GM12892 (cell line): ENCODE results near the gene PHF21A.

Source experiments
- DNase-seq: peaks from one replicate; pipeline ENCODE4 v3.0.0; 2011; ENCODE audit not compliant: insufficient read length
- FAIRE-seq: peaks from 2 replicates; lab custom pipeline; 2011; peaks lifted over from hg19 to GRCh38; lab: Jason Lieb, UNC
- POLR2A ChIP-seq: IDR thresholded peaks from 2 replicates; pipeline ENCODE4 v1.6.1; 2011; ENCODE audit warnings: low read depth, low read length, control low read depth
- POLR2AphosphoS5 ChIP-seq: IDR thresholded peaks from 2 replicates; pipeline ENCODE4 v1.6.1; 2011; ENCODE audit warnings: low read depth, low read length, control low read depth
- TAF1 ChIP-seq: IDR thresholded peaks from 2 replicates; pipeline ENCODE4 v1.6.1; 2011; ENCODE audit warnings: low read depth, mild to moderate bottlenecking, control low read depth, low read length, borderline replicate concordance

The PHF21A gene

DNA sequence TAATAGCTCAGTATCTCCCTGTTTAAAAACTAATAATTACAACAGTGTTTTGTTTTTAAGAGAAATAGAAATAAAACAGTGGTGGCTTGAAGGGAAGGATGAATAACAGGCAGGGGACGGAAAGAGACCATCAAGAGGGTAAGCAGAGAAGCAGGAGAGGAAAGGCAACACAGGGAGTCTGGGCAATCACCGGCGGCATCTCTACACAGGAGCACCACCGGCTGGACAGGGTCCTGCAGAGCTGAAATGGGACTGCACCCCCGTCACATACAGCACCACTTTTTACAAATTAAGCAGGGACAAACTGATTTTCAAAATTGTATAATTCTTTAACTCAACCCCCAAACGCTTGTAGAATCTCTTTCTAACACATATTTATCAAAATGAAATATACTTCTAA, 18.4 kb downstream of the PHF21A start:
- no peak for TF ChIP-seq TAF1
- no peak for TF ChIP-seq POLR2A
- TF ChIP-seq POLR2AphosphoS5, result no peak
- FAIRE-seq (peak; percentile 57), DNase-seq (no peak)

DNA sequence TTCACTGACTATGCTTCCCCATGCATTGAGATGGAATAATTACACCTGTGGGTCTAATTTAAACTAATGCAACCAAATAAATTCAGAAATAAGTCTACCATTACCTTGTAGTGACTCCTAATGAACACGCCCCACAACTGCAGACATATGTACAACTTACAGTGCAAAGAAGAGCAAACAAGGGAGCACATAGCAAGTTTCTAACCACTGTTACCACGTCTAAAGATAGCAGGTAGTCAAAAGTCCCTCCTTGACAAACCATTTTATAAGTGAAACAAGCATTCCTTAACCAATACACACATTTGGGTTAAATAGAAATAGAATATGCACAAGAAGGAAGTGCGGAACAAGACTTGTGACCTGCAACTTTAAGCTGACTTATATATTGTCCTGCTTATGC, 20.6 kb downstream of the PHF21A start:
- peak; percentile 97 for FAIRE-seq
- TF ChIP-seq POLR2AphosphoS5, result no peak
- no peak for TF ChIP-seq TAF1
- TF ChIP-seq POLR2A, result no peak

DNA sequence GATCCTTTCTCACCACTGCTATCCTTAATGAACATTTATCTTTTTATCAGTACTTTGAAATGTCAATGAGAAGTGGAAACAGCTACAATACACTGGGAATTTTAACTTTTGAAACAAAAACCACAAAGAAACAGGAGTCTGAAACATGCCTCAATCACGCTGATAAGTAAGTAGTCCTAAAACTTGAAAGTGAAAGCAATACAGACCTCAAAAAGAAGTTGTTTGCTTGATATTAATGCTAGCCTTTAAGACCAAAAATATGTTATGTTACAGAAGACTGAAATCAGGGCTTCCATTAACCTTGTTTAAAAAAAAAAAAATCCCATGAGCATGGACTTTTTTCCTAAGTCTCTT, 21.3 kb downstream of the PHF21A start:
- TF ChIP-seq POLR2AphosphoS5, result no peak
- no peak for TF ChIP-seq POLR2A
- TF ChIP-seq TAF1, result no peak
- DNase-seq, result no peak
- FAIRE-seq, result no peak

More for the DNA sequence above, 20.6 kb downstream of the PHF21A start:
- DNase-seq, result no peak

DNA sequence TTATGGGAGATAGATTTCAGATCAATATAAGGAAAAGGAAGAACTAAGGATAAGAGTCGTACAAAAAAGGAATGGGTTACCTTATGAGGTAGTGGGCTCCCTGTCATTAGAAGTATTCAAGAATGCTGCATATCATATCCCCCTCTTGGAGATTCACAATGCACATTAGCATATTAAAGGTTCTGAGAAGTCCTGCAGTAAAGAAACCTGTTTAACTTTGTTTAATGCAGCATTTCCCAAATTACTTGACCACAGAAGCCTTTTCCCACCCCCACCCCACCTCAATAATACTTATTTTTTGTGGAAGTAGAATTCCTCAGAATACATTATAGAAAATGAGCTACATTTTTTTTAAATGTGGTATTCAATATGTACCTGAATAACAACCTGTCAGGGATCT, 30.9 kb downstream of the PHF21A start:
- no peak for TF ChIP-seq POLR2AphosphoS5
- no peak for FAIRE-seq
- DNase-seq, result no peak

DNA sequence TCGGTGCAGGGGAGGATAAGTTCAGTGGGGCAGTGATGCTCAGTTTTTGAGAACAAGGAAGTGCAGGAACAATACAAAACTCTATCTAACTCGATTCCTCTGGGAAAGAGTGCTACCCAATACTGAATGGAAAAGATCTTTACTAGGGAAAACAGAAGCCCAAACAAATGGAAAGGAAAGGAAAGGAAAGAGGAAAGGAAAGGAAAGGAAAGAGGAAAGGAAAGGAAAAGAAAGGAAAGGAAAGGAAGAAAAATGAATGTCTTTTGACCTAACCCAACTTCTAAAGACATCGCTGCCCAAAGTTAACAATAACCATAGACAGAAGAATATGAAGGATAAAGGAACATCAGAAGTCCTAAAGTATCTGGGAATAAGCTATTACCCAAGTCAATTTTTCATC, 41.6 kb downstream of the PHF21A start:
- DNase-seq (no peak), FAIRE-seq (no peak)
- TF ChIP-seq POLR2A (no peak), POLR2AphosphoS5 (no peak), TAF1 (no peak)

DNA sequence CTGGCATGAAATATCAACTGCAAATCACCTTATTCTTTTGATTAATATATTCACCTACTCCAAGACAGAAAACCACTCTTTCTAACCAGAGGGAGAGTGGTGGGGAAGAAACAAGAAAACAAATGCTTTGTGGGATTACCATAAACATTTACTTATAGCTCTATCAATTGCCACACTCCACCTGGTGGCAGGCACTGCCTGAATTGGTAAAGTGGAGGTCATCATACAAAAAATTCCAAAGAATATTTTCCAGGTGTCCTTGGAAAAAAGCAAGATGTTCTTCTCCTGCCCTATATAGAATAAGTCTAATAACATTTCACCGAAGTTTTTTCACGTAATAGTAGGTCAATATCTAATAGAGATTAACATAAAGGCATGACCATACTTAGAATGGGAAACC, 45.3 kb downstream of the PHF21A start:
- FAIRE-seq (no peak), DNase-seq (no peak)
- TF ChIP-seq POLR2AphosphoS5 (no peak), TAF1 (no peak), POLR2A (no peak)

DNA sequence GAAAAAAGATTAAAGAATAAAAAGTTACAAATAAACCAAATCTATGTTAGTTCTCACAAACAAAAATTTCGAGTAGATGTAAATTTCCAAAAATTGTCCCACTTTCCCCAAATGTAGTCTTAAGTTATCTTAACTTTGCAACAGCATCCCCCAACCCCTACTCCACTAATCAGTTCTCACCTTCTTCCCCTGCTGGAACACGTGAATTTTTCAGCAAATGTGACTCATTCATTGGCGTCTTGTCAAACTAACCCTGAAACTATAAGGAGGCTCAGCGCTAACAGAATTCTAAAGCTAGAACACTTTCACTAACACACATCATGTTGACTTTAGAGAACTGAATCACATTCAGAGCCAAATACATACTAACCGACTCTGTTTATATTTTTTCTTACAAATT, 46.1 kb downstream of the PHF21A start:
- no peak for FAIRE-seq
- no peak for TF ChIP-seq POLR2AphosphoS5
- no peak for TF ChIP-seq POLR2A
- TF ChIP-seq TAF1, result no peak
- no peak for DNase-seq

DNA sequence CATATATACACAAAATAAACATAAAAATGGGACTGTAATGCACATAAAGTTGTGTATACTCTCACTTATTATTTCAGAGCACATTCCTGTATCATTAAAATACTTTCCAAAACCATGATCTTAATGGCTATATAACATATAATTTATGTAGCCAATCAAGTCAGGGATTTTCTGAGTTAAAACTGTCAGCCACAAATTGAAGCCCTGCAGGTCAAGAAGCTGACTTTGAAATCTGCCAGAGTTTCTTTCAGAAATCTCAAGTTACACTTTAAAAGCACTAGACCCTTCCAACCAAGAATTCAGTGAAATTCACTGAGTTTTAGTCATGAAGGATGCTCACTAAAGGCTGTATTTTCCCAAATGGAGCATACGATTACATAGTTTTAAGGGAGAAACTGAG, 47.6 kb downstream of the PHF21A start:
- FAIRE-seq (no peak), DNase-seq (no peak)
- TF ChIP-seq TAF1 (no peak), POLR2A (no peak), POLR2AphosphoS5 (no peak)

DNA sequence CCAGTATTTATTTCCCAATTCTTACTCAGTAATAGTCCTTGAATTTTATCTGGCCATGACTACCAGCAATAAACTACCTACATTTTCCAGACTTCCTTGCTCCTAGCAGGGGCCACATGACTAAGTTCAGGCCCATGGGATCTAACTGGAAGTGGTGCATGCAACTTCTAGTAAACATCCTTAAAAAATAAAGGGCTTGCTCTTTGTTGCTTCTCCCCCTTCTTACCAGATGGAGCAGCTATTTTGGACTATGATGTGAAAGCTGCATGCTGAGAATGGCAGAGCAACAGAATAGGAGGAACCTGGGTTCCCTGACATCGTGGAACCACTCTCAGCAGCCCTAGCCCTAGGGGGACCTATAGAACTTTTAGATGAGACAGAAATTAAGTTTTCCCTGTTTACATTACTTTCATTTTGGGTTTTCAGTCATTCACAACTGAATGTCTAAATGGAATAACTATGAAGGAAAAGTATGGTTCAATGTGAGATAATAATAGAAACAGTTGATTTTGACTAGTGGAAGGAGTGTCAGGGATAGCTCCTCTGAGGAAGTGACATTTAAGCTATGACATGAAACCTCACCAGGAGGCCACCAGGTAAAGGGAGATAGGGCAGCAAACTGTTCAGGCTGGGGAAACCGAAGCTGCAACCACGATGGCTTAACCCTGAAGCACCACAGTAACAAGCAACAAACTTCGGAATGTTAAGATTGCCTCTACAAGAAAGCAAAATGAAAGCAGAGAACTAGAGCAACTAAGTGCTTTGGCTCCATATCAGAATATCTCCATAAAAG, 48.9 kb downstream of the PHF21A start:
- FAIRE-seq, result no peak
- no peak for DNase-seq
- TF ChIP-seq POLR2A, result no peak
- TF ChIP-seq POLR2AphosphoS5, result no peak
- TF ChIP-seq TAF1, result no peak

DNA sequence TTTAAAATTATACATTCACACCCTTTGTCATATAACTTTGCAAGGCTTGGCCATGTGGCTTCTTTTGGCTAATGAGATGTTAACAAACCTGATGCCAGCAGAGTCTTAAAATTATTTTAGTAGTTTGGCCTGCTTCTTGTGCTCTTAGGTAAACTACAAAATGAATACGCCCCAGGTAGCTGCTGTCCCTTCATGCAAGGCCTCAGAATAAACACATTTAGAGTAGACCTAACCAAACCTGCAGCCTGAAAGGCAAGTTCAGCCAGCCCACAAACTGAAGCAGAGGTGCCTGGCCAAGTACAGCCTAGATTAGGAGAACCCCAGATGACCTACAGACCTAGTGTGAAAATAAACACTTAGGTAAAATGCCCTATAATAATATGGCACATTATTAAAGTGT, 50.2 kb downstream of the PHF21A start:
- DNase-seq, result no peak
- FAIRE-seq, result peak; percentile 33
- TF ChIP-seq POLR2AphosphoS5 (no peak), TAF1 (no peak), POLR2A (no peak)

DNA sequence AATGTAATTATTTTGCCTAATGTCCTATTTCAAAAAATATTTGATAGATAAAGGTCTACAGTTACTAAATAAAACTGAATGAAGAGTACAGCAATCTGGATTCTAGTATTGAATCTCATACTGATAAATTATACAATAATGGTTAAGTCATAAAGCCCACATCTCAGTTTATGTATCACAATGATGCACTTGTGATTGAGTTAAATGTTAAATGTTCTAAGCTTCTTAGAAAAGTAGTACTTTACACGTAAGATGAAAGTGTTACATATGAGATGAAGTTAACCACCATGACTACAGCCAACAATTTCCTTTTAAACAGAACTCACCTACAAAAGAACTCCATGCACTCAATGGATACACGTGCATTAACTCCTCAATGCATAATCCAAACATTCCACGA, 51.7 kb downstream of the PHF21A start:
- FAIRE-seq (no peak), DNase-seq (no peak)
- no peak for TF ChIP-seq TAF1
- no peak for TF ChIP-seq POLR2A
- TF ChIP-seq POLR2AphosphoS5, result no peak

DNA sequence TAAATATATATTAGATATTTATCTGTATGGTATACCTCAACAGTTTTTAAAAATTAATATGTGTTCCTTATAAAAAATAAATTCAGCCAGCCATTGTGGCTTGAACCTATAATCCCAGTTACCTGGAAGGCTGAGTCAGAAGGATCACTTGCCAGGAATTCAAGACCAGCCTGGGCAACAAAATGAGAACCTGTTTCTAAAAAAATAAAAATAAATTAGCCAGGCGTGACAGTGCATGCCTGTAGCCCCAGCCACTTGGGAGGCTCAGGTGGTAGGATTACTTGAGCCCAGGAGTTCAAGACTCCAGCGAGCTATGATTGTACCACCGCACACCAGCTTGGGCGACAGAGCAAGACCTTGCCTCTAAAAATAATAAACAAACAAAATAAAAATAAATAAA, 54.9 kb downstream of the PHF21A start:
- no peak for TF ChIP-seq POLR2AphosphoS5
- TF ChIP-seq TAF1, result no peak
- TF ChIP-seq POLR2A, result no peak
- no peak for DNase-seq
- FAIRE-seq, result no peak
